Ovary (tissue), 3 donors: ENCODE results near the gene SAMM50.

ENCODE experiments used
- EP300 ChIP-seq: sonication (generic); formaldehyde crosslinking; IDR thresholded peaks from one replicate; pipeline ENCODE4 v1.6.1; 2017; ENCODE audit warnings: antibody characterized with exemption
- TF ChIP-seq, protein P1 (sequence below), 3 donors: fragments of 450-650 bp in 2 of 3; fragments of 200-600 bp in 1 of 3; IDR thresholded peaks; one replicate each; pipeline versions ENCODE4 v1.5.1 to v1.8.0; 2016 to 2022; ENCODE audit warnings: antibody characterized with exemption in 3 of 3, mild to moderate bottlenecking in 1 of 3
- donor health status: DM: no; HTN: no; CAD: no.

DNA sequence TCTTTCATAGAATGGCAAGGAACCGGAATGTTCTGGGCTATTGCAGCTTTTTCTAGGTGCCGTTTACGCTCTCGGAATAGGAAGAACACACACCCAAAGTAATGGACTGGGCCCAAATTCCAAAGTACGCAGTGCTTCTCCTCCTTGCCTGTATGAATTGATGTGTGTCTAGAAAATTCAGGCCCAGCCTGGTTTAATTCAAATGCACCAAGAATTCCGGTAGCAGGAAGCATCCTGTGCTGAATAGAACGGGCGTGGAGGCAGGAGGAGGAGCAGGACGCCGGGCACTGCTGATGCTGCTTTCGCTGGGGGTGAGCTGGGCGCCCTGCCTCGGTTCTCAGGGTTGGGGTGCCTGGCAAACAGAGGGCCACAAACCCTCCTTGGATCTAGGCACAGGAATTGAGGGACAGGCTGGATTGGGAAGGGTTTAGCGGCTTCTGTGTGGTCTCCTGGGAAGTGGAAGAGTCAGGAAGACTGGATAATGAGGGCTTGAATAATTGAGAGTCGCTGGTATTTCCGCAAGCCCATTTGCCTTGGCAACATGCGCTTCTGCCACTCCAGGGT is 70.9 kb downstream of the SAMM50 start:
- TF ChIP-seq, protein P1, sequence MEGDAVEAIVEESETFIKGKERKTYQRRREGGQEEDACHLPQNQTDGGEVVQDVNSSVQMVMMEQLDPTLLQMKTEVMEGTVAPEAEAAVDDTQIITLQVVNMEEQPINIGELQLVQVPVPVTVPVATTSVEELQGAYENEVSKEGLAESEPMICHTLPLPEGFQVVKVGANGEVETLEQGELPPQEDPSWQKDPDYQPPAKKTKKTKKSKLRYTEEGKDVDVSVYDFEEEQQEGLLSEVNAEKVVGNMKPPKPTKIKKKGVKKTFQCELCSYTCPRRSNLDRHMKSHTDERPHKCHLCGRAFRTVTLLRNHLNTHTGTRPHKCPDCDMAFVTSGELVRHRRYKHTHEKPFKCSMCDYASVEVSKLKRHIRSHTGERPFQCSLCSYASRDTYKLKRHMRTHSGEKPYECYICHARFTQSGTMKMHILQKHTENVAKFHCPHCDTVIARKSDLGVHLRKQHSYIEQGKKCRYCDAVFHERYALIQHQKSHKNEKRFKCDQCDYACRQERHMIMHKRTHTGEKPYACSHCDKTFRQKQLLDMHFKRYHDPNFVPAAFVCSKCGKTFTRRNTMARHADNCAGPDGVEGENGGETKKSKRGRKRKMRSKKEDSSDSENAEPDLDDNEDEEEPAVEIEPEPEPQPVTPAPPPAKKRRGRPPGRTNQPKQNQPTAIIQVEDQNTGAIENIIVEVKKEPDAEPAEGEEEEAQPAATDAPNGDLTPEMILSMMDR (IDR thresholded peaks at IDR 0.05), result no peak
- no peak for TF ChIP-seq EP300
